GM21390 (cell line): ENCODE measurements around the gene ISYNA1.
"Not testable (repeated sequence)": the region's sequence is repeated elsewhere in the genome, so short reads cannot be mapped to it uniquely, and the experiment has no call there.

Experiments
- ATAC-seq: cut with Tn5 transposase; IDR thresholded peaks from one replicate; pipeline ENCODE4 v1.9.1; 2021; ENCODE audit not compliant: unreplicated experiment

Gene ISYNA1

DNA sequence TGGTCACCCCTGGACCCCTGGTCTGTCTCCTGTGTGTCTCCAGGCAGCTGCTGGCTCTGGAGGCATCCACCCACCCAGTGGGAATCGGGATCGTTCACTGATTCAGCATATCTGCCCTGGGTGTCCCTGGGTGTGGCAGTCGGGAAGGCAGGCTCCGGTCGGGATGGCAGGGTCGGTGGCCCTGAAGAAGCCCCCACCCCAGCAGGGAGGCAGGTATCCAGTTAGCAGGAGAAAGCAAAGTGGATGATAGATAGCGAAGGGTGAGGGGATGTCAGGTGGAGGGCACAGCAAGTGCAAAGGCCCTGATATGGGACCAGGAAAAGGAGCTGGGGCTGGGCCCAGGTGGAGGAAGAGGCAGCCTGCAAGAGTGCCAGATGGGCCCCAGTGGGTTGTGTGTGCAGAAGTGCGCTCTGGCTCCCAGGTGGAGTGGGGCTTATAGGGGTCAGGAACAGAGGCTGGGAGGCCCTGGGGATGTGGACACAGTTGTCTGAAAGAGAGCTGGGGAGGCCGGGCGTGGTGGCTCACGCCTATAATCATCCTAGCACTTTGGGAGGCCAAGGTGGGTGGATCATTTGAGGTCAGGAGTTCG is 16.5 kb downstream of the ISYNA1 start:
- no peak for ATAC-seq

DNA sequence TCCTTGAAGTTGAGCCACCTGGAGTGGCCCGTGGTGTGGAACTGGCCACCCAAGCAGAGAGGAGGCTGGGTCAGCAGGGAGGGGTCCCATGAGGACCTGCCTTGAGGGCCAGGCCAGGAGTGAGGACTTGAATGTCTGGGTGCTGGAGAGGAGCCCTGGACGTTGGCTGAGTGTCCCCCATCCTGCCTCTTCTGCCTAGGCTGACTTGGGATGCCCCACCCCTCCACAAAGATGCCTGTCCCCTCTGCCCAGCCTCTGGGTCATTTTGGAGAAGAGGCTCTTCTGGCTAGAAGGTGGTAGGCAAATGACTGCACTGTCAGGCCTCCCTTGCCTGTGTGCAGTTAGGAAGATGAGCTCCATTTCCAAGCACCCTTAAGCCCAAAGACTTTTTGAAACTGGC is 17.0 kb downstream of the ISYNA1 start:
- no peak for ATAC-seq

DNA sequence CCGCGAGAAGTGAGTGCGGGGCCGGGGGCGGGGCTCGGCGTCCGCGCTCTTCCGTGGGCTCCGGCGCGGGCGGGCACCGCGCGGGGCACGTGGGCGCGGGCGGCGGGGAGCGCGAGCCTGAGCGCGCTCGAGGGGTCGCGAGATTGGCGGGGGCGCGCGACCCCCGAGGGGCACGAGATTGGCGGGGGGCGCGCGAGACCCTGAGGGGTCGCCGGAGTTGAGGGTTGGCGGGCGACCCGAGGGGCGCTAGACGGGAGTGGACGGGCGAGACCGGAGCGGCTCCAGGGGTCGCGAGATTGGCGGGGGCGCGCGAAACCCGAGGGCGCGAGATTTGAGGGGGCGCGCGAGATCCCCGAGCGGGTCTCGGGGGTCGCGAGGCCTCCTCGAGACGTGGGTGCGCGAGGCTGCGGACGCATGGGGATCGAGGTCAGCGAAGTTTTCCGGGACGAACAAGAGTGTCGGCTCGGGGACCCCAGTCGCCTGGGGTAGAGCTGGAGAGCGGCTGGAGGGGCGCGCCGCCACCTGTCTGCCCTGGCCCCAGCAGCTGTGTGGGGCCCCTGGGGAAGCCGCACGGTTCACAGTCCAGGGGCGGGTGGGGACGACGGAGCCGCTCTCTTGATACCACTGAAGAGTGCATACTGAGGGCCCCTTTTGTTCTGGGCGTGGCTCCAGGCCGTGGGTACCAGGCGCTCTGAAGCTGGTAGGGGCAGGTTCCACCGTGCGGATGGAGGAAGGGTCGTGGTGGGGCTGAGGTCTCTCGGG is 18.1 kb downstream of the ISYNA1 start:
- ATAC-seq, result no peak

DNA sequence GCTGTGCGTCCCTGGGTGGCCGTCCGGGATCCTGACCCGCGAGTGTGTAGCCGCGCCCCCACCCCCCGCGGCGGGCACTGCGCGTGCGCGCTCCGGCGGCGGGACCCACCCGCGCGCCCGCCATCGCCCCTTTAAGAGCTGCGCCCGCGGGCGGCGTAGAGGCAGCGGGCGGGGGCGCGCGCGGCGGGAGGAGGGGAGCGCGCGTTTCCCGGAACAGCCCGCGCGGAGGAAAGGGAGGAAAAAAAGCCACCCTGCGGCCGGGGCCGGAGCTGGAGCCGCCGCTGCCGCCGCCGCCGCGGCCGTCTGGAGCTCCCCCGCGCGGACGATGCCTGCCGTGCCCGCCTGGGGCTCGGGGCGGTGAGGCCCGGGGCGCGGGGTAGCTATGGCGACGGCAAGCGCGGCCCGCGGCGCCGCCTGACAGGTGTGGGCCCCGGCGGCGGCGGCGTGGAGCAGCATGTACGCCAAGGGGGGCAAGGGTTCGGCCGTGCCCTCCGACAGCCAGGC is 18.7 kb downstream of the ISYNA1 start, which contains the start of gene SSBP4:
Gene SSBP4 (plus strand): TSS at position 204 of the 504 bp plus-strand sequence. CDS start 251 bp downstream, at position 455.
- peak; percentile 33 for ATAC-seq

DNA sequence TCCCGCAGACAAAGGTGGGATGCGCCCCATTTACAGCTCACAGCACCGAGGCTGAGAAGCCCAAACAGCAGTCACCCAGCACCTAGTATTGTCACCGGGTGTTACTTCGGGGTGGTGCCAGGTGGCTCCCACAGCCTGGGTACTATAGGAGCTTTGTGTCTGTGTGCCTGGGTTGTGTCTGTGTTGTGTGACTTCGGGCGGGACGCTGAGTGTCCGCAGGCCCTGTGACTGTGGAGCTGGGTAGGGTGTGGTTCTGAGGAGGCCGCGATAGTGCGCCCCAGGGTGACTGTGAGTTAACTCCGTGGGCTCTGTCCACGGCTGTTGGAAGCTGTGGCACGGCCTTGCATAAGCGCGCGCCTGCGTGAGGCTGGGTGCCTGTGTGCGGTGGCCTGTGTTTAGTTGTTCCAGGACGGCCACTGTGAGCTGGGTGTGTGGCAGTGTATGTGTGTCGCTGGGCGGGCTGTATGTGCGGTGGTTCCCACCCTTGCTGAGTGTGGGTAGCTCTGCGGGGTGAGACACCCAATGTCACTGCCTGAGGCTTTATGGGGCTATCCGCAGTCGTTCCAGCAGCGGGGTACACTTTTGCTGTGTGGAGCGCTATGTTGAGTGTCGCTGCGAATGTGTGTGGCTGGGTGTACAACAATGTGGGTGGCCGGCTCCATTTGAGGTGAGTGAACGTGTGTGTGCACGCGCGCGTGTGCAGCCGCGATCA is 19.3 kb downstream of the ISYNA1 start:
- no peak for ATAC-seq

DNA sequence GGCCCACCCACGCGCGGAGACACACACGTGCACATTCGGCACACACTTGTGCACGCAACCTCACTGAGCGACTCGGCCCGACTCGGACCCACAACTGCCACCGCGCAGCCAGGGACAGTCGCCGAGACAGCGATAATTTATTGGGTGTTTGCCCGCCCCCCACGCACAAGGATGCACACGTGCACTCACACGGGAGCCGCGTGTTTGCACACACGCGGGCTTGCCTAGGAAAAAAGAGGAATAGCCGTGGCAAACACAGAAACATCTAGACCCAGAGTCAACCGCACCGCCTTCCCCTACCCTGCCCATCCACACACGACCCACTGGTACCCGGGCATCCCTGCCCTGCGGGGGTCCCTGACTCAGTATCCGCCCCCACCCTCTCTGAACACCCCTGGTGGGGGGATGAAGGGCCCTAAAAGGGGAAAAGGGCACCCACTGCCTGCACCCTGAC is 19.9 kb downstream of the ISYNA1 start:
- no peak for ATAC-seq

DNA sequence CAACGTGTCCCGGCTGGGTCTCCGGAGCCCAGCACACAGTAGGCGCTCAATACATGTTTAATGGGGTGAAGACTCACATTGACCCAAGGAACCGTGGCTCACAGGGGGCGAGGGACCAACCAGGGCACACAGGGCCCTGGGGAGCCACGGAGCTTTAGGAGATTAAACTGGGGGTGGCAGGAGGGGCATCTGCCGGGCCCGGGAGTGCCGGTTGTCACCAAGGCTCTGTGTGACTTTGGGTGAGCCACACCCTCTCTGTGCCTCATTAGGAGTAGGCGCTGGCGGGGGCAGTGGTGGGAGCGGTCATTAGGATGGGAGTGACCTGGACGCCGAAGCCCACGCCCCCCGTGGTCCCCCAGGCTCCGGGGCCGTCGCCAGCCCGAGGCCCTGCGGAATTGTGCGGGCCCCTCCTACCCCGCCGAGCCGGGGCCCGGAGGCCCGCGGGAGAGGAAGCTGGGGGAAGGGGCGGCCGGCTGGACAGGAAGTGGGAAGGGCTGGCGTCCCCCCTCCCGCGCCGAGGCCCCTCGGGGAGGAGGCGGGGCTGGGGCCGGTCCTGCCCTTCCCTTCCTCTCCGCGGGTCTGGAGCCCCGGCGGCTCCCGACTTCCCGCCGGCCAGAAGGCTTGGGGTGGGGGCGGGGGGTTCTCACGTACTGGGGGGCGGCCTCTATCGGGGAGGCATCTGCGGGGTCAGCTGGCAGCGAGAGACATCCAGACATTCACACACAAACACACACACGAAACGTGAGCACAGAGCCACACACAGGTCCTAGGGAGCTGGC is 20.5 kb downstream of the ISYNA1 start:
- no peak for ATAC-seq

DNA sequence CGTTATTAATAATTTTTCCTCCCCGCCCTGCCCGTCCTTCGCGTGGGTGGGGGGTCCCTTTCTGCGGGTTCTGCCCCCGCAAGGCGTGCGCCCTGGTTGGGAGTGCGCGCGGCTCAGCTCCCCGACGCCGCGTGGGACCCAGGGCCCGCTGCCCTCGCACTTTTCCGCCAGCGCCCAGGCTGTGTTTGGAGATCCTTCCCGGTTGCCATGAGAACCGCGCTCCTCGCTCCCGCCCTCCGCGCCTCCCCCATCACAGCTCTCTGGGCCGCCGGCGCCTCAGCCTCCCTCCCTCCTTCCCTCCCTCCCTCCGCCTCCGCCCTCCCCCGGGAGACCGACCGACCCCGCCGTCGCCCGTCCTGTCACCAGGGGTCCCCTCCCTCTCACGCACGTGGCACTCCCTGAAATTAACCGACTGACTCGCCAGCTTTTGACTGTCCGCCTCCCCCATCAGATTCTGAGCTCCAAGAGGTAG is 21.1 kb downstream of the ISYNA1 start:
- ATAC-seq, result no peak

DNA sequence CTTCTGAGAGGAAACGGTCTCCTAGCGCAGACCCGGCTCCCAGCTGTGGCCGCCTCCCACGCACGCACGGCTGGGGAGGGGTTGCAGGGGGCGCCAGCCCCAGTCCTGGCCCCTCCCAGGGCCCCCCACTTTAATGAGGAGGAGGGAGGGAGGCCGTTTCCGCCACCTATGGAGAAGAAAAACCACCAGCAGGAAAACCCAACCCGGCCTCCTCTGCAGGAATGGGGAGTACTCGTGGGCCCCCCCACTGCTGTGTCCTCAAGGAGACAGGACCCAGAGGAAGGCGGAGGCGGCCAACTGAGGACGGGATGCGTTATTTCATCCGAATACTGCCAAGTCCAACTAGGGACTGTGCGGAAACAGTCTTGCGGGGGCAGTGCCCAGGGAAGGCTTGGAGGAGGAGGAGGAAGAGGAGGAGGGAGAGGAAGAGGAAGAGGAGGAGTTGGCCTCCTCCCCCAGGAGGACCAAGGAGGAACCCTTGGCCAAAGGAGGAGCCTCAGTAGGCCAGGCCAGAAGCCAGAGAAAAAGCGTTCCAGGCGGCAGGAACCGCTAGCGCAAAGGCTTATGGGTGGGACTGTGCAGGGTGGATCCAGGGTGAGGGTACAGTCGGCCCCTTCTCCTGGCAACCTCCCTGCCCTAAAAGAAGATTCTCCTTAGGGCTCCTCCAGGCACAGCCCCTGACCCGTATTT is 22.6 kb downstream of the ISYNA1 start:
- no peak for ATAC-seq

DNA sequence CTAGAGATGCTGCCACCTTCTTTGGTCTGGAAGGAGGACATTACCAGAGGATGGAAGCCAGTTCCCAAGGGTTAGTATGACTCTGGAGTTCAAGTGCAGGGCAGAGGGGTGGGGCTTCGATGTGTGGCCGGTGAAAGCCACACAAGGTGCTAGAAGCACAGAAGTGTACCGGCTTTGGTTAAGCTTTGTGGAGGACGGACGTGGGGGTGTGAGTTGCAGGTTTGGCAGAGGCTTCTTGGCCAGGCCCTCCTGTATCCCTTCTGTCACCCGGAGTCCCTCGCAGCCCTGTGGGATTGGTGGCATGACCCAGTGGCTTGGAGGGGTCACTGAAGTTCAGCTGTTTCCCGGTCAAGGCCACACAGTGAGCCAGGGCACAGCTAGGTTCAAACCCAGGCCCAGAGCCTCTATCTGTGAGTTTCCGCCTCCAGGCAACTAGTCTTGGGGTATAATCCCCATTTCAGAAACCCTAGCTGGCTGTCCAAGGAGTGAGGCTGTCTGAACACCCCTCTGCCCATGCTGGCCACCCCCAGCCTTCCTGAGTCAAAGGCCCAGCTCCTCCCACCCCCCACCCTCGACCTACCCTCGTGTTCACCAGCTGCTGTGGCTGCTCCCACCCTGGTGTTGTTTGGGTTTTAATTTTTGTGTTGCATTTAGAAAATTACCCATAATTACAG is 23.3 kb downstream of the ISYNA1 start:
- ATAC-seq, result no peak

DNA sequence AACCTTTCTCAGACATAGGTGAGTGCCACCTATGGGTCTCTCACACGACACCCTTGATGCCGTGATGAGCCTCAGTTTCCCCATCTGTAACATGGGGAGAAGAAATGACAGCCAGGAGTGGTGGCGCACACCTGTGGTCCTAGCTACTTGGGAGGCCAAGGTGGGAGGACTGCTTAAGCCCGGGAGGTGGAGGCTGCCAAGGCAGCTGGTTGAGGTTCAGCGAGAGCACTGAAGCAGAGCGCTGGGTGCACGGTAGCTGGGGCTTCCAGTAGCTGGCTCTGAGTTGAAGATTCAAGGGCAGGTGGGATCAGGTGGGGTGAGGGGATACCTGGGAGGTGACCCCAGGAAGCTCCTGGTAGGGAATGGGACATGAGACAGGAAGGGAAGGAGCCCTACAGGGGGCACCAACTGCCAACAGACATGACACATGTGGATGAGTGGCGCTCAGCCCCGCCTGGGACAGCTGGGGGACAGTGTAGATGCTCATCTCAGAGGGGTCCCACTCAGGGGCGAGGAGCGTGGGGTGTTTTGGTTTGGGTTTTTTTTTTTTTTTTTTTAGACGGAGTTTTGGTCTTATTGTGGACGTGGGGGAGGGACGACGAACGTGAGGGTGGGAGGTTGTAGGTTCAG is 25.2 kb downstream of the ISYNA1 start:
- ATAC-seq, result no peak

DNA sequence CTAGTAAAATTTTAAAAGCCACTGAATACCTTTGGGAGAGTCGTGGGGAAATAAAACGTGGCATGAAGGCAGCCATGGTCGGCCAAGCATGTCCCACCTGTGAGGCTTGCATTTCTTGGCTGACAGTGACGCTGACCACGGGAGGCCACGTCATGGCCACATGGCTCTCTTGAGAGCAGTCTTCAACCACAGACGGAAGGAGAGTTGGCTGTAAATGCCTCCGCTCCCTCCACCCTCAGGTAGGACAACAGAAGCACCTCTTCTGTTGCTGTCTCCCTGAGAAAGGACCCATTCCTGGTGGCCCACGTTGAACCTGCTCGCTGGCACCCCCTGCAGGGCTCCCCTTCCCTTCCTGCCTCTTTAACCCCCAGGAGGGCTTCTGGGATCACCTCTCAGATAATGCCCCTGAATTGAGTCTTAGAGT is 29.9 kb downstream of the ISYNA1 start:
- ATAC-seq, result no peak

DNA sequence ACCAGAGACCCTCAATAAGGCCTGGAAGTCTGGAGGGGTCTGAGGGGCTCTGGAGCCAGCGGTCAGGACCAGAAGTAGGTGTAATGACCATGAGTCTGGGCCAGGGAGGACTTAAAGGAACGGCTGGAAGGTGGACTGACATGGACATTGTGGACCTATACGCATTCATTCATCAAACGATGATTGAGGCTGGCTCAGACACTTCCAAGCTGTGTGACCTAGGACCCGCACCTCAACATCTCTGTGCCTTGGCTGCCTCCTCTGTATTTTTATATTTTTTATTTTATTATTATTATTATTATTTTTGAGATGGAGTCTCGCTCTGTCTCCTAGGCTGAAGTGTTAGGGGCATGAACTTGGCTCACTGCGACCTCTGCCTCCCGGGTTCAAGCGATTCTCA is 31.2 kb downstream of the ISYNA1 start:
- no peak for ATAC-seq

DNA sequence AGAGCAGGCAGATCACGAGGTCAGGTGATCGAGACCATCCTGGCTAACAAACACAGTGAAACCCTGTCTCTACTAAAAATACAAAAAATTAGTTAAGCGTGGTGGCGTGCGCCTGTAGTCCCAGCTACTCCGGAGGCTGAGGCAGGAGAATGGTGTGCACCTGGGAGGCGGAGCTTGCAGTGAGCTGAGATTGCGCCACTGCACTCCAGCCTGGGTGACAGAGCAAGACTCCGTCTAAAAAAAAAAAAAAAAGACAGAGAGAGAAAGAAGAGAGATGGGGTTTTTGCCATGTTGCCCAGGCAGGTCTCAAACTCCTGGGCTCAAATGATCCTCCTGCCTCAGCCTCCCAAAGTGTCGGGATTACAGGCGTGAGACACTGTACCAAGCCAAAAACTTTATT is 32.2 kb downstream of the ISYNA1 start:
- not testable (repeated sequence) for ATAC-seq

DNA sequence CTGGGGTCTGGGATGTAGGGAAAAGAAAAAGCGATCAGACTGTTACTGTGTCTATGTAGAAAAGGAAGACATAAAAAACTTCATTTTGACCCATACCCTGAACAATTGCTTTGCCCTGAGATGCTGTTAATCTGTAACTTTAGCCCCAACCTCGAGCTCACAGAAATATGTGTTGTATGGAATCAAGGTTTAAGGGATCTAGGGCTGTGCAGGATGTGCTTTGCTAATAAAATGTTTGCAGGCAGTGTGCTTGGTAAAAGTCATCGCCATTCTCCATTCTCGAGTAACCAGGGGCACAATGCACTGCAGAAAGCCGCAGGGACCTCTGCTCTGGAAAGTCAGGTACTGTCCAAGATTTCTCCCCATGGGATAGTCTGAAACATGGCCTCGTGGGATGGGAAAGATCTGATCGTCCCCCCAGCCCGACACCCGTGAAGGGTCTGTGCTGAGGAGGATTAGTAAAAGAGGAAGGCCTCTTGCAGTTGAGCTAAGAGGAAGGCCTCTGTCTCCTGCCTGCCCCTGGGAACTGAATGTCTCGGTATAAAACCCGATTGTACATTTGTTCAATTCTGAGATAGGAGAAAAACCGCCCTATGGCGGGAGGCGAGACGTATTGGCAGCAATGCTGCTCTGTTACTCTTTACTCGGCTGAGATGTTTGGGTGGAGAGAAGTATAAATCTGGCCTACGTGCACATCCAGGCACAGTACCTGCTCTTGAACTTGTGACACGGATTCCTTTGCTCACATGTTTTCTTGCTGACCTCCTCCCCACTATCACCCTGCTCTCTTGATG is 35.3 kb downstream of the ISYNA1 start:
- ATAC-seq, result not testable (repeated sequence)

DNA sequence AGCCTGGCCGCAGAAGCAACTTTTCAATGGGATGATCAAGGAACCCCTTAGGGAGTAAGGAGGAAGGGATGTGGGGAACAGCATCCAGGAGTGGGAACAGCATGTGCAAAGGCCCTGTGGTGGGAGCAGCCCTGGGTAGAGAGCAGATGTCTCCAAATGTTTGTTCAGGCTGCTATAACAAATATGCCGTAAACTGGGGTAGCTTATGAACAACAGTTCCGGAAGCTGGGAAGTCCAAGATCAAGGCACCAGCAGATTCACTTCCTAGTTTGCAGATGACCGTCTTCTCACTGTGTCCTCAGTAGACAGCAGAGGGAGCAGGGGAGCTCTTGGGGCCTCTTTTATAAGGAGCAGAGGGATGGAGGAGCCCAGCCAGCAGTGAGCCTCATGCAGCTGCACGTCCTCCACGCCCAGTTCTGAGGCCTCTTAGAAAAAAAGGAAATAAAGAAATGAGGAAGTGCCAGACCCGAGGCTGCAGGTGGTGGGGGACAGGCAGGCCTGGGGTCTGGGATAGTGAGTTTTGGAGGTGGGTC is 36.3 kb downstream of the ISYNA1 start:
- ATAC-seq, result no peak

DNA sequence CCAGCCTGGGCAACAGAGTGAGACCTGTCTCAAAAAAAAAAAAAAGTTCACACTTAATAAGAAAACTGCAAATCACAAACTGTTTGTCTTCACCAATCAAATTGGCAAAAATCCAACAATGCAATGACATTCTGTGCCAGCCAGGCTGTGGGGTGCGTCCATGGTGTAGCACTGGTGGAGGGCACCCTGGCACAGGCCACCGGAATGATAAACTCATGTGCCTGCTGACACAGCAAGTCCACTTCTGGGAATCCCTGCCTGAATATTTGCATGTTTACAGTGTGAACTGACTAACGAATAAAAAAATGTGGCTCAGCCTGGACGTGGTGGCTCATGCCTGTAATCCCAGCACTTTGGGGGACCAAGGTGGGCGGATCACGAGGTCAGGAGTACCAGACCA is 38.9 kb downstream of the ISYNA1 start:
- no peak for ATAC-seq
